NCI-H524 (cell line): ENCODE results near the gene DEFB127.
A peak's percentile ranks its signal among the peaks of the same experiment; 100 is the strongest.
"Not testable (repeated sequence)": the region's sequence is repeated elsewhere in the genome, so short reads cannot be mapped to it uniquely, and the experiment has no call there.

Experiments
- DNase-seq, 2 experiments: peaks; one replicate each; lab custom pipeline; 2025; lab: John Stamatoyannopoulos, UW

DEFB127 gene, protein sequence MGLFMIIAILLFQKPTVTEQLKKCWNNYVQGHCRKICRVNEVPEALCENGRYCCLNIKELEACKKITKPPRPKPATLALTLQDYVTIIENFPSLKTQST

GRCh38 chr20:157154-157553, at the start of gene DEFB127:
Gene DEFB127 (plus strand): TSS chr20:157454. CDS start chr20:157545, 91 bp downstream.
- peak; percentile 8 to 57 for DNase-seq

GRCh38 chr20:112396-112795, 44.9 kb upstream of the DEFB127 start:
- no peak for DNase-seq

- no peak for DNase-seq
Measured at GRCh38 chr20:117518-117917, 39.7 kb upstream of the DEFB127 start.

GRCh38 chr20:129786-130323, 27.4 kb upstream of the DEFB127 start:
- DNase-seq: not testable (repeated sequence)

DNA sequence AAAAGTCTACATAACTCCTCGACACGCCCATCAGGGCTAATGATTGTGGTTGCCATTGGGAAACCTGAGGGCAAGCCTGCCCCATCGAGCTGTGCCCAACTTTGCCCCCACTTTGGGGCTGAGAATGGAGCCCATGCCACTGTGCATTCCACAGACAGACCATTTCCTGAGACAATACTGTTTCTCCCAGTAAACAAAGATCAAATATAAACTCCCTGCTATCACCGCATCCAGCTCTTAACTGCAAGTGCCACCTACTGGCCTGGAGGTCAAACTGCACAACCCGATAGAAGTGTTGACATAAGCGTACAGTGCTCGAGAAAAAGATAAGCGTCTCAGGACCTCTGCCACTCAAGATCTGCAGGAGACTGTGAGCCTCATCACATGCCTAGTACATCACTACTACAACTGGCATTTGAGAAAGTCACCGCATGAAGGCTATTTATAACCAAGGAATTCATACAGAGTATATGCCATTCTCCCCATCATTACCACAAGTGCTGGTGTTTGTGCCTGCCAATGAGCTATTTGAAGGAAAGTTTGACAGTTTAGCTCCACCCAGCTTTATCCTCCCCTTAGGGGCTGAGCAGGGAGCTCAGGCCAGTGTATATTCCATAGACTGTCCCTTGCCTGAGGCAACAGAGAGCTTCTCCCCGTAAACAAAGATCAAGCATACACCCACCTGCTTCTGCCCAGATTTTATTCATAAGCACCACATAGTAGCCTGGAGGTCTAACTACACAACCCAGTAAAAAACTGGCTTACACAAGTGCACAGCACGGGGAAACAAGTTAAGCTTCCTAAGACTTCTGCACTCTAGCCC, 19.4 kb upstream of the DEFB127 start:
- DNase-seq: peak; percentile 47 to 71

DNA sequence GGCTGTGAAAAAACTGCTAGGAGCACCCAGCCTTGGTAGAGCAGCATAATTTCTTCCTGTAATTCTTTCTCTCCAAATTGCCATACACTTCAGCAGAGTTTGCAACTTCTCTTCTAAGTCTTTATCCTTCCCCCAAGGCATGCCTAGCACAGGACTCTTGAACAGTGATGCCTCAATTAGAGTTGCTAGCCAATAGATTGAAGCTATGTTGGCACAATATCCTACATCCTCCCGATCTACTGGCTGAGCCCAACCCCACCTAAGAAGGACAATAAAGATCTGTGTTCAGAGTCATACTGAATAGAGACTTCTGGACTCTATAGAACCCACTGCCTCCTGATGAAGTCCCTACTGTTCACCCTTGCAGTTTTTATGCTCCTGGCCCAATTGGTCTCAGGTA, 15.0 kb upstream of the DEFB127 start, which contains the start of gene DEFB126:
DEFB126 (plus strand) TSS at position 301 of the 400 bp plus-strand sequence; CDS start at position 340, 39 bp downstream.
- no peak for DNase-seq

GRCh38 chr20:145877-146276, 11.4 kb upstream of the DEFB127 start:
- DNase-seq: no peak

GRCh38 chr20:152131-152530, 5.1 kb upstream of the DEFB127 start:
- no peak for DNase-seq

DNA sequence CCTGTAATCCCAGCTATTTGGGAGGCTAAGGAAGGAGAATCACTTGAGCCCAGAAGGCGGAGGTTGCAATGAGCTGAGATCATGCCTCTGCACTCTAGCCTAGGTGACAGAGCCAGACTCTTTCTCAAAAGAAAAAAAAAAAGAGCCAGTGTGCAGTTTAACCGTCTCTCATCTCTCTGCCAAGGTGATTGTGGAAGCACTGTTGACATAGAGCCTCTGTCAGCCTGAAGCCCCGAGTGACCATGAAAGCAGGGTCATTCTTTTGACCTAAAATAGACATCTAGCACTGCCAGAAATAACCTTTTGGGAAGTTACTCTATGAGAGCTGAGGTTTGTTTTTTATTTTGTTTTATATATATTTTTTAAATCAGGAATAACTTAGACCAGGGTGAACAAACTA, 7.4 kb downstream of the DEFB127 start:
- no peak for DNase-seq

DNA sequence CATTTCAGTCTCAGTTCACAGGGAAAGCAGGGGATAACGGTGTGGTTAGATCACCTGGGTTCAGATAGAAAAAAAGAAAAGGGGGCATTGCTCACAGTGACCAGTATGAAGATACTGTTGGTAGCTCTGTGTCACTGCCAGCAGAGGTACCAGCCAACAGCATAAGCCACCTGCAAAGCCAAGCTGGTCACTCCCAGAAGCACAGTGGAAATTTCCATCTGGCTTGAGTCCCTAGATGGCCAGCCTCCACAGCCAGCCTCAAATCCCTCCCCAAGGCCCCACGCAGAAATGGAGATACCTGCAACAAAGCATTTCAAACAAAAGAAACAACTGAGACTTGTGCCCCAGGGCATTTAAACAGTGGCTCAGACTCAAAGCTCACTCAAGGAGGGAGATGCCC, 11.6 kb downstream of the DEFB127 start:
- no peak for DNase-seq

- no peak for DNase-seq
Measured at GRCh38 chr20:184288-184687, 27.0 kb downstream of the DEFB127 start.

DNA sequence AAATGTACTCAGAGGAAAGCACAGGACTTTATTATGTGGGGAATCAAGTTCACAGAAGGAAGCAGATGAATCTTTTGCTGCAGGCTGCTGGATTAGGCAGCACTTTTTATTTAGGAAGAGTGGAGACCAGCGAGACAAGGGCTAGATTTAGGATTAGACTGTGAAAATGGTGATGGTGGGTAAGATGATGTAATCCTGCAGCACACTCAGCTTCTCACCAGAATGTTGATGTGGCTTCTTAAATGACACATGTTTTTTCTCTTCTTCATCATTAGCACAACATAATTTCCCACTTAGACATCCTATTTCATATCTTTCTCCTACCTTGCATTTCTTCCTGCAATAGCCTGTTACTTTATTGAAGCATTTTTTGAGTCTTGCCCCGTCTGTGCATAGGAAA, 30.5 kb downstream of the DEFB127 start:
- no peak for DNase-seq

DNA sequence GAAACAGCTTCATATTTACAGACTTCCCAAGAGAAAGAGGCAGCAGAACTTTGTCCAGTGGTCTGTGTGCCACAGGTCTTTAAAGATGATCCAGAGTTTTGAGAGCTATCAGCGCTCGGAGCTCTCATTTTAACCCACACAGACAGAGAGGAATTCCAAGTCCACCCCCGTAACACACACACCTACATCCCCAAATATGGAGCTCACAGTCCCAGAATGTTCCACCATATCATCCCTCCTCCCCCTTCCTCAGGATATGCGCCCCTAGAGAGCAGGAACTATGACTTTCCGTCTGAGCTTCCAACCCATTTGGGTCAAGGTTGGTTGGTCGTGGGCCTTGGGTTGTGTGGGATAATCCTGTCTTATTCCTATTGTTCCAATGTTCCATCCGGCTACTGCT, 32.4 kb downstream of the DEFB127 start, which contains the start of gene DEFB128:
DEFB128 (minus strand) TSS at position 101 of the 400 bp plus-strand sequence; CDS start at position 13, 88 bp downstream.
- DNase-seq: no peak

DNA sequence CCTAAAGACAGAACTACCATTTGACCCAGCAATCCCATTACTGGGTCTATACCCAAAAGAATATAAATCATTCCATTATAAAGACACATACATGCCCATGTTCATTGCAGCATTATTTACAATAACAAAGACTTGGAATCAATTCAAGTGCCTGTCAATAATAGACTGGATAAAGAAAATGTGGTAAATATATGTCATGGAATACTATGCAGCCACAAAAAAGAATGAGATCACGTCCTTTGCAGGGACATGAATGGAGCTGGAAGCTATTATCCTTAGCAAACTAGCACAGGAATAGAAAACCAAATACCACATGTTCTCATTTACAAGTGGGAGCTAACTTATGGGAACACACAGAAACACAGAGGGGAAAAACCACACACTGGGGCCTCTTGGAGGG, 41.0 kb downstream of the DEFB127 start:
- no peak for DNase-seq

- no peak for DNase-seq
Measured at GRCh38 chr20:199996-200395, 42.7 kb downstream of the DEFB127 start.

GRCh38 chr20:203630-204029, 46.4 kb downstream of the DEFB127 start:
- DNase-seq: not testable (repeated sequence)
